NT2/D1 (cell line): ENCODE measurements around the gene RIMBP2.
"Not testable (repeated sequence)": the region's sequence is repeated elsewhere in the genome, so short reads cannot be mapped to it uniquely, and the experiment has no call there.

ENCODE experiments used
- DNase-seq: peaks from one replicate; pipeline ENCODE4 v3.0.0-alpha.2; 2011; ENCODE audit warnings: low read depth, low spot score
- H3K27me3 ChIP-seq: 2 replicates; pipeline ENCODE4 v1.6.0; 2011; ENCODE audit warnings: mild to moderate bottlenecking; ENCODE audit not compliant: insufficient read length, insufficient read depth
- H3K36me3 ChIP-seq: 2 replicates; pipeline ENCODE4 v1.6.1; 2011; ENCODE audit warnings: mild to moderate bottlenecking, low read length, mixed read lengths; ENCODE audit not compliant: insufficient read depth, insufficient read length
- H3K4me1 ChIP-seq: 2 replicates; pipeline ENCODE4 v1.5.1; 2011; ENCODE audit not compliant: insufficient read depth, insufficient read length
- H3K4me3 ChIP-seq: 2 replicates; pipeline ENCODE4 v1.5.1; 2011; ENCODE audit warnings: low read depth; ENCODE audit not compliant: insufficient read length
- H3K9ac ChIP-seq: 2 replicates; pipeline ENCODE4 v1.6.0; 2011; ENCODE audit warnings: low read depth; ENCODE audit not compliant: insufficient read length
- H3K9me3 ChIP-seq: 2 replicates; pipeline ENCODE4 v1.5.1; 2011; ENCODE audit warnings: mild to moderate bottlenecking, low read length; ENCODE audit not compliant: insufficient read depth
- SUZ12 ChIP-seq: IDR thresholded peaks from 2 replicates; pipeline ENCODE4 v1.6.1; 2011; ENCODE audit not compliant: insufficient read length, insufficient read depth; ENCODE audit errors: extremely low read depth
- YY1 ChIP-seq: IDR thresholded peaks from 2 replicates; pipeline ENCODE4 v1.6.1; 2011; ENCODE audit not compliant: insufficient read length, insufficient read depth
- ZNF274 ChIP-seq: IDR thresholded peaks from 2 replicates; pipeline ENCODE4 v1.6.1; 2011; ENCODE audit warnings: mild to moderate bottlenecking, low read depth, low read length

RIMBP2 gene

GRCh38 chr12:130761537-130762318 is 45.6 kb upstream of the RIMBP2 start:
- no peaks in the 10 kb centered on the region for H3K27me3 ChIP-seq
- no peak for TF ChIP-seq ZNF274
- no peak for TF ChIP-seq SUZ12
- TF ChIP-seq YY1, result no peak
- no peaks in the 10 kb centered on the region for H3K4me1 ChIP-seq
- H3K36me3 ChIP-seq, result peaks cover 3% of the 10 kb centered on the region
- H3K4me3 ChIP-seq, result no peak overlapping the region
- peaks cover 19% of the 10 kb centered on the region for H3K9me3 ChIP-seq
- no peak overlapping the region for H3K9ac ChIP-seq
- DNase-seq, result no peak

GRCh38 chr12:130754234-130754901 is 38.3 kb upstream of the RIMBP2 start:
- TF ChIP-seq YY1 (no peak), SUZ12 (no peak), ZNF274 (no peak)
- Histone ChIP-seq H3K4me1 (peaks cover 6% of the 10 kb centered on the region), H3K9me3 (no peaks in the 10 kb centered on the region), H3K9ac (no peak overlapping the region), H3K4me3 (no peak overlapping the region), H3K27me3 (no peaks in the 10 kb centered on the region), H3K36me3 (no peaks in the 10 kb centered on the region)
- DNase-seq, result no peak

- no peak for TF ChIP-seq ZNF274
- TF ChIP-seq YY1, result no peak
- no peak for TF ChIP-seq SUZ12
- H3K27me3 ChIP-seq, result no peaks in the 10 kb centered on the region
- H3K9ac ChIP-seq, result no peak overlapping the region
- H3K36me3 ChIP-seq, result no peaks in the 10 kb centered on the region
- H3K4me3 ChIP-seq, result no peak overlapping the region
- H3K9me3 ChIP-seq, result no peaks in the 10 kb centered on the region
- H3K4me1 ChIP-seq, result peaks cover 8% of the 10 kb centered on the region
- DNase-seq, result no peak
Observed at GRCh38 chr12:130752692-130753230, 36.7 kb upstream of the RIMBP2 start.

GRCh38 chr12:130752037-130752436 is 35.9 kb upstream of the RIMBP2 start:
- not testable (repeated sequence) for H3K27me3 ChIP-seq, H3K4me3 ChIP-seq

GRCh38 chr12:130748786-130749185 is 32.7 kb upstream of the RIMBP2 start:
- no peak for DNase-seq
- Histone ChIP-seq H3K9ac (no peak overlapping the region), H3K36me3 (no peaks in the 10 kb centered on the region)

More at GRCh38 chr12:130752037-130752436, 35.9 kb upstream of the RIMBP2 start:
- not testable (repeated sequence) for H3K4me1 ChIP-seq, H3K9me3 ChIP-seq, DNase-seq, H3K9ac ChIP-seq, H3K36me3 ChIP-seq

GRCh38 chr12:130747867-130748740 is 32.0 kb upstream of the RIMBP2 start:
- TF ChIP-seq YY1 (no peak), ZNF274 (no peak), SUZ12 (no peak)
- H3K36me3 ChIP-seq, result no peaks in the 10 kb centered on the region
- peaks cover 3% of the 10 kb centered on the region for H3K27me3 ChIP-seq
- H3K9ac ChIP-seq, result peak overlapping the region; percentile 52
- DNase-seq, result peak; percentile 74
- H3K4me3 ChIP-seq, result no peak overlapping the region
- peaks cover 6% of the 10 kb centered on the region for H3K4me1 ChIP-seq
- H3K9me3 ChIP-seq, result no peaks in the 10 kb centered on the region

More at GRCh38 chr12:130748786-130749185, 32.7 kb upstream of the RIMBP2 start:
- H3K4me1 ChIP-seq, result peaks cover 6% of the 10 kb centered on the region
- TF ChIP-seq ZNF274, result no peak
- TF ChIP-seq SUZ12, result no peak
- no peak for TF ChIP-seq YY1
- no peak overlapping the region for H3K4me3 ChIP-seq
- H3K9me3 ChIP-seq, result no peaks in the 10 kb centered on the region
- peaks cover 3% of the 10 kb centered on the region for H3K27me3 ChIP-seq

- Histone ChIP-seq H3K36me3 (no peaks in the 10 kb centered on the region), H3K9ac (no peak overlapping the region), H3K27me3 (peaks cover 3% of the 10 kb centered on the region), H3K4me3 (no peak overlapping the region), H3K9me3 (no peaks in the 10 kb centered on the region), H3K4me1 (peaks cover 6% of the 10 kb centered on the region)
- no peak for DNase-seq
- TF ChIP-seq YY1 (no peak), SUZ12 (no peak), ZNF274 (no peak)
Observed at GRCh38 chr12:130746546-130746945, 30.4 kb upstream of the RIMBP2 start.
